Glomerular visceral epithelial cell (primary cell): ENCODE measurements around the gene INPPL1.
A peak's percentile ranks its signal among the peaks of the same experiment; 100 is the strongest.
"Not testable (repeated sequence)": the region's sequence is repeated elsewhere in the genome, so short reads cannot be mapped to it uniquely, and the experiment has no call there.

Source experiments
- DNase-seq: peaks from one replicate; pipeline ENCODE4 v3.0.0-alpha.2; 2016; ENCODE audit errors: extremely low spot score

INPPL1 gene

GRCh38 chr11:72244361-72245262 is 20.0 kb downstream of the INPPL1 start:
- DNase-seq = no peak

GRCh38 chr11:72245263-72245816 is 20.8 kb downstream of the INPPL1 start:
- DNase-seq = no peak

- DNase-seq = no peak
Observed at GRCh38 chr11:72247584-72247983, 23.0 kb downstream of the INPPL1 start.

- DNase-seq = no peak
Observed at GRCh38 chr11:72249961-72250360, 25.4 kb downstream of the INPPL1 start.

- DNase-seq = no peak
Observed at GRCh38 chr11:72250661-72251464, 26.3 kb downstream of the INPPL1 start.

GRCh38 chr11:72251614-72252013 is 27.0 kb downstream of the INPPL1 start:
- DNase-seq = no peak

- DNase-seq = no peak
Observed at GRCh38 chr11:72253392-72253791, 28.8 kb downstream of the INPPL1 start.

- no peak for DNase-seq
Observed at GRCh38 chr11:72254299-72254993, 29.9 kb downstream of the INPPL1 start.

GRCh38 chr11:72257570-72257969 is 33.0 kb downstream of the INPPL1 start:
- no peak for DNase-seq

- no peak for DNase-seq
Observed at GRCh38 chr11:72259490-72259889, 34.9 kb downstream of the INPPL1 start.

- DNase-seq = no peak
Observed at GRCh38 chr11:72260574-72260973, 36.0 kb downstream of the INPPL1 start.

- peak; percentile 26 for DNase-seq
Observed at GRCh38 chr11:72263361-72263760, 38.8 kb downstream of the INPPL1 start.

GRCh38 chr11:72265951-72266350 is 41.4 kb downstream of the INPPL1 start:
- DNase-seq = no peak

GRCh38 chr11:72266960-72267359 is 42.4 kb downstream of the INPPL1 start:
- not testable (repeated sequence) for DNase-seq

- DNase-seq = no peak
Observed at GRCh38 chr11:72267956-72268617, 43.5 kb downstream of the INPPL1 start.

- DNase-seq = no peak
Observed at GRCh38 chr11:72271980-72272379, 47.4 kb downstream of the INPPL1 start.

- DNase-seq = no peak
Observed at GRCh38 chr11:72274435-72274834, 49.9 kb downstream of the INPPL1 start.

GRCh38 chr11:72278905-72279304 is 54.3 kb downstream of the INPPL1 start:
- DNase-seq = peak; percentile 48

GRCh38 chr11:72280037-72280436 is 55.5 kb downstream of the INPPL1 start:
- no peak for DNase-seq

GRCh38 chr11:72280726-72281315 is 56.3 kb downstream of the INPPL1 start:
- no peak for DNase-seq

- no peak for DNase-seq
Observed at GRCh38 chr11:72283947-72284346, 59.4 kb downstream of the INPPL1 start.
